ENCODE measurements around the gene MAN1B1.

DNA sequence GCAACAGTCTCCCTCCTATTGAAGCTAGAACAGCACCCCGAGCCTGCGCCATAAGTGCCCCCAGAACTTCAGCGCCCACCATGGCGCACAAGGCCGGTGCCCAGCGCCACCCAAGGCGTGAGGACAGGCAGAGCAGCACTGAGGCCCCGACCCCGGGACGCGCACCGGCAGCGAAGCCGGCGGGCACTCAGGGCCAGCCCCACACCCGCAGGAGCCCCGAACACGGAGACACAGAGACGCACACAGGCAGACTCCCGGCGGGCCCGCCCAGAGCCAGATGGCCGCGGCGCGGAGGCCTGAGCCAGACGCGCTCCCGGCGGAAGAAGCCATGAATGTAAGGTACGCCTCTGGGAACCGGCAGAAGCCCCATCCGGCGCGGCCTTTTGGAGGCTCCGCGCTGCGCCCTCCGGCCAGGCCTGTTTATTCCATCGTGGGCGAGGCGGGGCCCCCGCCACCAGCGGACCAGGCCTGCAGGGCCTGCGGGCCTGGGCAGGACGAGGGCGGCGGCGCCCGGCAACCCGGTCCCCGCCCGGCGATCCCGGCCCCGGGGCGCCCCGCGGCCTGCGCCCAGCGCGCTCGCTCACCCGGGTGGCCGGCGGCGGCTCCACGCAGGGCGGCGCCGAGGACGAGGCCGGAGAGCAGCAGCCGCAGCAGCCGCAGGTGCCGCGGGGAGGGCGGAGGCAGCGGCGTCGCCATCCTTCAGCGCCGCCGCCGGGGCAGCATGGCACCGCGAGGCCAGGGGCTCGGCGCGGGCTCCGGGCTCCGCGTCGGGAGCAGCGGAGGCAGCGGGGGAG lies 41.3 kb upstream of the MAN1B1 start:
- TF ChIP-seq, protein P1, sequence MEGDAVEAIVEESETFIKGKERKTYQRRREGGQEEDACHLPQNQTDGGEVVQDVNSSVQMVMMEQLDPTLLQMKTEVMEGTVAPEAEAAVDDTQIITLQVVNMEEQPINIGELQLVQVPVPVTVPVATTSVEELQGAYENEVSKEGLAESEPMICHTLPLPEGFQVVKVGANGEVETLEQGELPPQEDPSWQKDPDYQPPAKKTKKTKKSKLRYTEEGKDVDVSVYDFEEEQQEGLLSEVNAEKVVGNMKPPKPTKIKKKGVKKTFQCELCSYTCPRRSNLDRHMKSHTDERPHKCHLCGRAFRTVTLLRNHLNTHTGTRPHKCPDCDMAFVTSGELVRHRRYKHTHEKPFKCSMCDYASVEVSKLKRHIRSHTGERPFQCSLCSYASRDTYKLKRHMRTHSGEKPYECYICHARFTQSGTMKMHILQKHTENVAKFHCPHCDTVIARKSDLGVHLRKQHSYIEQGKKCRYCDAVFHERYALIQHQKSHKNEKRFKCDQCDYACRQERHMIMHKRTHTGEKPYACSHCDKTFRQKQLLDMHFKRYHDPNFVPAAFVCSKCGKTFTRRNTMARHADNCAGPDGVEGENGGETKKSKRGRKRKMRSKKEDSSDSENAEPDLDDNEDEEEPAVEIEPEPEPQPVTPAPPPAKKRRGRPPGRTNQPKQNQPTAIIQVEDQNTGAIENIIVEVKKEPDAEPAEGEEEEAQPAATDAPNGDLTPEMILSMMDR (IDR thresholded peaks at IDR 0.05): no peak
- TF ChIP-seq EZH2phosphoT487 (IDR thresholded peaks at IDR 0.05) (peak; percentile 42), EZH2 (IDR thresholded peaks at IDR 0.05) (peak; percentile 49)
